Body of pancreas (tissue), 4 donors: ENCODE results near the gene SH3GL3.

Source experiments
- CTCF ChIP-seq, 7 experiments: fragments of 450-650 bp in 4 of 7; fragments of 200-600 bp in 3 of 7; sonication (generic) in 3 of 7; IDR thresholded peaks; one replicate each; pipeline ENCODE4 v1.5.1; 2016 to 2019; ENCODE audit warnings: antibody characterized with exemption in 7 of 7
- POLR2A ChIP-seq, 3 donors: fragments of 450-650 bp; IDR thresholded peaks; one replicate each; pipeline ENCODE4 v1.6.1; 2016; ENCODE audit warnings: antibody characterized with exemption in 3 of 3, mild to moderate bottlenecking in 2 of 3

DNA sequence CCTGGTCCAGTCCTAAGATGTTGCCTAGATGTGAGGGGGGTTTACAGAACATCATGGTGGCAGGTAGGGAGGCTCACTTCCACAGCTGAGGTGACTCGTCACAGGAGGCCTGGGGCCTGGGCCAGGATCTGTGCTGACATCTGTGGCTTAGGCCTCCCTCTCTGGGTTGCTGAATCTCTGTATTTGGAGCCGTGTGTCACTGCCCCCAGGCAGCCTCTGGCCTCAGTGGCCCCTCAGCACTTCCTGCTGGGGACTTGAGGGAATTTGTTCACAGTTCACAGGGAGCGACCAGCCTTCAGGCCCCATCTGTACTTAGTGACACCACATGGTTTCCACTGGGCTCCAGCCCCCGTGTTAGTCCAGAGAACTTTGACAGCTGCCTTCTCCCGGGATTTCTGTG, 165.1 kb downstream of the SH3GL3 start:
- no peak for TF ChIP-seq POLR2A (IDR thresholded peaks at IDR 0.05)
- TF ChIP-seq CTCF (IDR thresholded peaks at IDR 0.05), result no peak
